Type B pancreatic cell (in vitro differentiated cells): ENCODE results near the gene KERA. TPM values are rescaled to one million over a fixed set of nuclear protein-coding genes. Genes with fewer than 3 reads are reported as not detected.

ENCODE experiments used
- DNase-seq: peaks from one replicate; pipeline ENCODE4 v3.0.0; 2021; ENCODE audit warnings: mixed read lengths; ENCODE audit not compliant: unreplicated experiment; ENCODE audit errors: extremely low spot score
- H3K27ac Mint-ChIP-seq: 2 replicates; pipeline ENCODE4 v1.8.0; 2021; ENCODE audit warnings: mild to moderate bottlenecking, mixed read lengths
- H3K27me3 Mint-ChIP-seq: 2 replicates; pipeline ENCODE4 v1.8.0; 2021; ENCODE audit warnings: mixed read lengths
- H3K36me3 Mint-ChIP-seq: 2 replicates; pipeline ENCODE4 v1.8.0; 2021; ENCODE audit warnings: mixed read lengths
- H3K4me1 Mint-ChIP-seq: one replicate; pipeline ENCODE4 v1.8.0; 2021; ENCODE audit warnings: mixed read lengths; ENCODE audit not compliant: unreplicated experiment
- H3K4me3 Mint-ChIP-seq: 2 replicates; pipeline ENCODE4 v1.8.0; 2021; ENCODE audit warnings: mild to moderate bottlenecking, mixed read lengths
- H3K9me3 Mint-ChIP-seq: 2 replicates; pipeline ENCODE4 v1.8.0; 2021; ENCODE audit warnings: mixed read lengths
- CTCF ChIP-seq: fragments of 200-600 bp; sonication (generic); conservative IDR thresholded peaks from 2 replicates; pipeline ENCODE4 v1.5.0; 2021; ENCODE audit warnings: antibody characterized with exemption, mild to moderate bottlenecking
- long read RNA-seq: library from polyadenylated mRNA; unstranded; transcript quantifications from one replicate; pipeline ENCODE4 v2.0.0, GENCODE V29; 2020
- total RNA-seq: library from RNA; stranded (reverse); gene quantifications from 2 replicates; pipeline ENCODE4 v1.2.1, GENCODE V29; 2021; ENCODE audit warnings: low replicate concordance

Gene KERA
- 0.17 and 0.24 TPM in 2 replicates for total RNA-seq
- long read RNA-seq, partial matches to known transcripts = 0 of 1 reads
- long read RNA-seq, other reads (novel, unspliced or antisense) = 1 of 1 reads

DNA sequence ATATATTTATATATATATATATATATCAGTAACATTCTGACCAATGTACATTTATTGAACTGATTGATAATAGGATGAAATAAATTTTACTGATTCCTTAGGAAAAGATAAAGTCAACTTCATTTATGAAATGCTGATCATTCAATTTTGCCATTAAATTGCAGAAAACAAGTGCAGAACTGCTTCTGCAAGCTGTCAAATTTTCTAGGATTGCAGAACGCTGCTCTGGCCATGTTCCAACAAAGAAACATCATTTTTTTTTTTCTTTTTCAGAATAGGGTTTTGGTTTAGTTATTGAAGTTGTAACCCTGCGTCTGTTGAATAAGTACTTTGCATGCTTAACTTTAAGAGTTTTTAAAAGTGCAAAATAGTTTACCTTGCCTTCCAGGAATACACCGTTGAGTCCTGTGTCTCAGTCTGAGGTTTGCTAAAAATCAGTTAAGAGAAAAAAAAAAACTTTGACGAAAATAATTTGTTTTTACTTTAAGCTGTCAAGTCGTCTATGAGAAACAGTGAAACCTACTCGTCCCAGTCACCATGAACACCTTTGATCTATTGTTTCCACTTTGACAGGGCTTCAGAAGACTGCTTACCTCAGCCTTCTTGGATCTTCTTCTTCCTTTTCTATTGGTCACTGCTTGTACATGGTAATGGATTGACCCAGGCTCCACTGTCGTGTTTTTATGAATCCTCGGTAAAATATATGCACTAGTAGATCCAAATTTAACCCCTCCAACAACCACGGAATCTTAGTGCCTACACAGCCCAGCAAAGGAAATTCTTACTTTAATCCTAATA is at the start of gene KERA:
KERA (minus strand) TSS at position 657 of the 798 bp plus-strand sequence. CDS start 1,743 bp downstream, outside the sequence.
- peak within 1 kb of the TSS; percentile 53 for H3K4me3 Mint-ChIP-seq
- no peak within 1 kb of the TSS for H3K27ac Mint-ChIP-seq
- no peaks in the 10 kb centered on the region for H3K36me3 Mint-ChIP-seq
- TF ChIP-seq CTCF = no peak
- peaks cover 11% of the 10 kb centered on the region for H3K4me1 Mint-ChIP-seq
- peaks cover 8% of the 10 kb centered on the region for H3K9me3 Mint-ChIP-seq
- H3K27me3 Mint-ChIP-seq = no peaks in the 10 kb centered on the region
- no peak for DNase-seq

- no peak for DNase-seq
- H3K27me3 Mint-ChIP-seq = no peaks in the 10 kb centered on the region
- no peak overlapping the region for H3K27ac Mint-ChIP-seq
- H3K36me3 Mint-ChIP-seq = no peaks in the 10 kb centered on the region
- no peak for TF ChIP-seq CTCF
- no peaks in the 10 kb centered on the region for H3K9me3 Mint-ChIP-seq
- no peak overlapping the region for H3K4me3 Mint-ChIP-seq
- H3K4me1 Mint-ChIP-seq = peaks cover 9% of the 10 kb centered on the region
These were observed 48.5 kb upstream of the KERA start for GRCh38 chr12:91106283-91106682.

GRCh38 chr12:91105807-91106206 is 48.0 kb upstream of the KERA start:
- Mint-ChIP-seq H3K4me3 (no peak overlapping the region), H3K9me3 (no peaks in the 10 kb centered on the region), H3K27me3 (no peaks in the 10 kb centered on the region), H3K27ac (no peak overlapping the region), H3K36me3 (no peaks in the 10 kb centered on the region), H3K4me1 (peaks cover 6% of the 10 kb centered on the region)
- no peak for TF ChIP-seq CTCF
- DNase-seq = no peak

- DNase-seq = no peak
- no peak for TF ChIP-seq CTCF
- H3K4me3 Mint-ChIP-seq = no peak overlapping the region
- H3K4me1 Mint-ChIP-seq = peaks cover 11% of the 10 kb centered on the region
- H3K36me3 Mint-ChIP-seq = no peaks in the 10 kb centered on the region
- no peaks in the 10 kb centered on the region for H3K27me3 Mint-ChIP-seq
- H3K27ac Mint-ChIP-seq = no peak overlapping the region
- no peaks in the 10 kb centered on the region for H3K9me3 Mint-ChIP-seq
These were observed 47.1 kb upstream of the KERA start for GRCh38 chr12:91104812-91105466.

GRCh38 chr12:91103624-91104023 is 45.8 kb upstream of the KERA start:
- H3K36me3 Mint-ChIP-seq = no peaks in the 10 kb centered on the region
- H3K9me3 Mint-ChIP-seq = no peaks in the 10 kb centered on the region
- no peak overlapping the region for H3K27ac Mint-ChIP-seq
- peaks cover 12% of the 10 kb centered on the region for H3K4me1 Mint-ChIP-seq
- no peaks in the 10 kb centered on the region for H3K27me3 Mint-ChIP-seq
- DNase-seq = no peak
- no peak overlapping the region for H3K4me3 Mint-ChIP-seq
- no peak for TF ChIP-seq CTCF
